ENCODE results near the gene FAIM2.
"Not testable (repeated sequence)": the region's sequence is repeated elsewhere in the genome, so short reads cannot be mapped to it uniquely, and the experiment has no call there.

FAIM2 gene

GRCh38 chr12:49878021-49878420, 25.7 kb downstream of the FAIM2 start:
- DNase-seq (ENCODE audit: low read depth) = no peak

GRCh38 chr12:49877066-49877465, 26.6 kb downstream of the FAIM2 start:
- DNase-seq (ENCODE audit: low read depth) = no peak

GRCh38 chr12:49876070-49876469, 27.6 kb downstream of the FAIM2 start:
- no peak for DNase-seq (ENCODE audit: low read depth)

GRCh38 chr12:49875115-49875720, 28.5 kb downstream of the FAIM2 start:
- no peak for DNase-seq (ENCODE audit: low read depth)

- DNase-seq (ENCODE audit: low read depth) = no peak
These were observed 29.4 kb downstream of the FAIM2 start for GRCh38 chr12:49874142-49874897.

GRCh38 chr12:49873361-49873934, 30.3 kb downstream of the FAIM2 start:
- no peak for DNase-seq (ENCODE audit: low read depth)

- no peak for DNase-seq (ENCODE audit: low read depth)
These were observed 30.9 kb downstream of the FAIM2 start for GRCh38 chr12:49872781-49873181.

GRCh38 chr12:49872381-49872780, 31.3 kb downstream of the FAIM2 start:
- no peak for DNase-seq (ENCODE audit: low read depth)

- not testable (repeated sequence) for DNase-seq (ENCODE audit: low read depth)
These were observed 31.9 kb downstream of the FAIM2 start for GRCh38 chr12:49871811-49872251.

- no peak for DNase-seq (ENCODE audit: low read depth)
These were observed 32.5 kb downstream of the FAIM2 start for GRCh38 chr12:49871263-49871561.

GRCh38 chr12:49870501-49871262, 33.0 kb downstream of the FAIM2 start:
- DNase-seq (ENCODE audit: low read depth) = no peak

- no peak for DNase-seq (ENCODE audit: low read depth)
These were observed 33.7 kb downstream of the FAIM2 start for GRCh38 chr12:49869816-49870500.

- no peak for DNase-seq (ENCODE audit: low read depth)
These were observed 34.5 kb downstream of the FAIM2 start for GRCh38 chr12:49868952-49869815.

- no peak for DNase-seq (ENCODE audit: low read depth)
These were observed 35.3 kb downstream of the FAIM2 start for GRCh38 chr12:49868449-49868848.

GRCh38 chr12:49867570-49868341, 35.9 kb downstream of the FAIM2 start:
- no peak for DNase-seq (ENCODE audit: low read depth)

- DNase-seq (ENCODE audit: low read depth) = peak; percentile 70
These were observed 36.7 kb downstream of the FAIM2 start for GRCh38 chr12:49866859-49867569.

- DNase-seq (ENCODE audit: low read depth) = no peak
These were observed 37.9 kb downstream of the FAIM2 start for GRCh38 chr12:49865782-49866135.

- no peak for DNase-seq (ENCODE audit: low read depth)
These were observed 38.5 kb downstream of the FAIM2 start for GRCh38 chr12:49865109-49865781.

- no peak for DNase-seq (ENCODE audit: low read depth)
These were observed 39.0 kb downstream of the FAIM2 start for GRCh38 chr12:49864798-49865090.

Measured in stimulated activated CD8-positive, alpha-beta memory T cell treated with anti-CD3 and anti-CD28 coated beads, Interleukin-15, amount 100 ng/mL, for 1 hour (primary cell).